ENCODE results near the gene CDKN2AIPNL. TPM values are rescaled to one million over a fixed set of nuclear protein-coding genes. Genes with fewer than 3 reads are reported as not detected.

CDKN2AIPNL gene
- total RNA-seq, 1 donor from 2014 or later = 29.1 TPM

Other genes with a start within 250 kb of the CDKN2AIPNL start
- 83.3 TPM for gene SKP1, start 234.9 kb downstream of the CDKN2AIPNL start, total RNA-seq (ENCODE audit: insufficient read depth, low replicate concordance)
- gene PPP2CA, start 185.8 kb downstream of the CDKN2AIPNL start, total RNA-seq (ENCODE audit: insufficient read depth, low replicate concordance) = 61.9 TPM
- 5.3 TPM for gene CDKL3, start 44.7 kb downstream of the CDKN2AIPNL start, total RNA-seq (ENCODE audit: insufficient read depth, low replicate concordance)
- gene UBE2B, start 40.3 kb downstream of the CDKN2AIPNL start, total RNA-seq (ENCODE audit: insufficient read depth, low replicate concordance) = 79.0 TPM
- 22.4 TPM for gene JADE2, start 113.8 kb upstream of the CDKN2AIPNL start, total RNA-seq (ENCODE audit: insufficient read depth, low replicate concordance)
- 44.3 TPM for gene SAR1B, start 220.9 kb upstream of the CDKN2AIPNL start, total RNA-seq (ENCODE audit: insufficient read depth, low replicate concordance)
- 34.2 TPM for gene SEC24A, start 236.9 kb upstream of the CDKN2AIPNL start, total RNA-seq (ENCODE audit: insufficient read depth, low replicate concordance)

All from umbilical cord (tissue), 1 donor.